ENCODE measurements around the gene SLC13A3. TPM values are rescaled to one million over a fixed set of nuclear protein-coding genes. Genes with fewer than 3 reads are reported as not detected.

The SLC13A3 gene
- total RNA-seq, 1 experiment from 2014 or later: 17.5 TPM

- no CpG with 5 or more reads among the region's 9 CpGs for WGBS (ENCODE audit: extremely low coverage, insufficient read length, low lambda C conversion rate)
- H3K36me3 Mint-ChIP-seq (ENCODE audit: insufficient read depth in 1 of 3, low read depth in 3 of 3): peaks cover 28 to 56% (median 52%) of the 10 kb centered on the region in 3 experiments
- Histone ChIP-seq H2BK15ac (ENCODE audit: low read depth, low read length) (no peak overlapping the region), H4K20me1 (ENCODE audit: control insufficient read depth, insufficient read depth, insufficient read length) (peaks cover 2% of the 10 kb centered on the region), H3K9ac (ENCODE audit: extremely low read depth, insufficient read length, low read length) (no peak overlapping the region), H3K9me3 (ENCODE audit: control insufficient read depth, low read depth, low read length) (no peaks in the 10 kb centered on the region), H3K23ac (ENCODE audit: insufficient read length, low read depth, low read length) (no peak overlapping the region), H2BK5ac (ENCODE audit: insufficient read length, low read length) (no peak overlapping the region), H3K23me2 (ENCODE audit: insufficient read length, low read depth, low read length, poor library complexity, severe bottlenecking) (peaks cover 4% of the 10 kb centered on the region), H3K4me1 (ENCODE audit: insufficient read depth, low read length) (peaks cover 11% of the 10 kb centered on the region; the same call in 1 of the 2 replicates), H3K4ac (ENCODE audit: low read depth, low read length) (no peak overlapping the region), H3K79me1 (ENCODE audit: insufficient read depth, low read depth, low read length, poor library complexity, severe bottlenecking) (peaks cover 7% of the 10 kb centered on the region), H4K8ac (replicated peaks; ENCODE audit: insufficient read length, low read depth, low read length) (no peak overlapping the region), H2AFZ (ENCODE audit: low read length) (no peak overlapping the region), H3K4me2 (ENCODE audit: insufficient read depth, insufficient read length, low read length) (peak overlapping the region; percentile 83), H2BK12ac (ENCODE audit: insufficient read length, low read depth, low read length) (no peak overlapping the region), H2AK5ac (ENCODE audit: insufficient read length, low read length) (no peak overlapping the region), H3K18ac (ENCODE audit: insufficient read length, low read depth, low read length) (no peak overlapping the region), H3T11ph (ENCODE audit: low read length) (no peak overlapping the region), H3K14ac (ENCODE audit: insufficient read depth, low read length) (no peak overlapping the region), H4K91ac (ENCODE audit: insufficient read length, low read depth, low read length) (no peak overlapping the region), H3K27me3 (ENCODE audit: insufficient read depth, low read length) (no peaks in the 10 kb centered on the region), H3K27ac (ENCODE audit: insufficient read length, low read depth, low read length) (no peak overlapping the region), H2BK20ac (ENCODE audit: low read depth, low read length, poor library complexity, severe bottlenecking) (no peak overlapping the region), H3K79me2 (ENCODE audit: insufficient read depth, low read length) (peaks cover 5% of the 10 kb centered on the region; the same call in 1 of the 2 replicates), H2BK120ac (ENCODE audit: low read depth, low read length, poor library complexity, severe bottlenecking) (no peak overlapping the region), H4K5ac (ENCODE audit: insufficient read length, low read depth, low read length) (no peak overlapping the region), H3K56ac (ENCODE audit: insufficient read length, low read depth, low read length) (no peak overlapping the region)
- no peak for DNase-seq
- peaks cover 0 to 3% of the 10 kb centered on the region in 2 experiments; a peak in 1 of 5 replicates for H3K9me3 Mint-ChIP-seq
- H3K4me3 Mint-ChIP-seq: peak overlapping the region; percentile 78 to 85; a peak in 4 of 5 replicates
- TF ChIP-seq, protein P1, sequence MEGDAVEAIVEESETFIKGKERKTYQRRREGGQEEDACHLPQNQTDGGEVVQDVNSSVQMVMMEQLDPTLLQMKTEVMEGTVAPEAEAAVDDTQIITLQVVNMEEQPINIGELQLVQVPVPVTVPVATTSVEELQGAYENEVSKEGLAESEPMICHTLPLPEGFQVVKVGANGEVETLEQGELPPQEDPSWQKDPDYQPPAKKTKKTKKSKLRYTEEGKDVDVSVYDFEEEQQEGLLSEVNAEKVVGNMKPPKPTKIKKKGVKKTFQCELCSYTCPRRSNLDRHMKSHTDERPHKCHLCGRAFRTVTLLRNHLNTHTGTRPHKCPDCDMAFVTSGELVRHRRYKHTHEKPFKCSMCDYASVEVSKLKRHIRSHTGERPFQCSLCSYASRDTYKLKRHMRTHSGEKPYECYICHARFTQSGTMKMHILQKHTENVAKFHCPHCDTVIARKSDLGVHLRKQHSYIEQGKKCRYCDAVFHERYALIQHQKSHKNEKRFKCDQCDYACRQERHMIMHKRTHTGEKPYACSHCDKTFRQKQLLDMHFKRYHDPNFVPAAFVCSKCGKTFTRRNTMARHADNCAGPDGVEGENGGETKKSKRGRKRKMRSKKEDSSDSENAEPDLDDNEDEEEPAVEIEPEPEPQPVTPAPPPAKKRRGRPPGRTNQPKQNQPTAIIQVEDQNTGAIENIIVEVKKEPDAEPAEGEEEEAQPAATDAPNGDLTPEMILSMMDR (conservative IDR thresholded peaks at IDR 0.05): no peak
- no peak overlapping the region for H3K27ac Mint-ChIP-seq
- H3K27me3 Mint-ChIP-seq (ENCODE audit: low read depth): no peaks in the 10 kb centered on the region
- H3K4me1 Mint-ChIP-seq: peaks cover 53 to 54% of the 10 kb centered on the region in 2 experiments
These were observed 31.0 kb upstream of the SLC13A3 start for GRCh38 chr20:46682063-46682821.

Measured in H9 (cell line).